Measurements from ENCODE around the gene FGD4. TPM values are rescaled to one million over a fixed set of nuclear protein-coding genes. Genes with fewer than 3 reads are reported as not detected.

FGD4 gene
- total RNA-seq, 1 donor from 2014 or later, result 51.1 TPM

- Histone ChIP-seq H3K9me3 (ENCODE audit: control insufficient read depth in 3 of 3, low read length in 3 of 3) (no peaks in the 10 kb centered on the region), H3K9ac (ENCODE audit: low read depth in 1 of 3, low read length in 3 of 3) (peak overlapping the region in 1 of 3 donors; percentile 11), H3K4me1 (ENCODE audit: control insufficient read depth in 3 of 3, insufficient read depth in 3 of 3, low read length in 3 of 3) (peaks cover 10 to 17% (median 12%) of the 10 kb centered on the region in 3 donors), H3K27ac (ENCODE audit: low read depth, low read length) (peak overlapping the region; percentile 55), H3K4me3 (ENCODE audit: low read length in 3 of 3) (no peak overlapping the region), H3K27me3 (ENCODE audit: control insufficient read depth in 3 of 3, insufficient read depth in 3 of 3, low read length in 3 of 3) (no peaks in the 10 kb centered on the region), H3K36me3 (ENCODE audit: control insufficient read depth in 3 of 3, insufficient read depth in 3 of 3, low read length in 3 of 3) (no peaks in the 10 kb centered on the region)
Measured at GRCh38 chr12:32483499-32483898, 84.1 kb downstream of the FGD4 start.

GRCh38 chr12:32483993-32484392 lies 84.6 kb downstream of the FGD4 start:
- no peak overlapping the region for H3K9ac ChIP-seq (ENCODE audit: low read depth in 1 of 3, low read length in 3 of 3)
- H3K4me1 ChIP-seq (ENCODE audit: control insufficient read depth in 3 of 3, insufficient read depth in 3 of 3, low read length in 3 of 3), result peaks cover 10 to 17% (median 12%) of the 10 kb centered on the region in 3 donors
- no peaks in the 10 kb centered on the region for H3K27me3 ChIP-seq (ENCODE audit: control insufficient read depth in 3 of 3, insufficient read depth in 3 of 3, low read length in 3 of 3)
- no peak overlapping the region for H3K4me3 ChIP-seq (ENCODE audit: low read length in 3 of 3)
- H3K27ac ChIP-seq (ENCODE audit: low read depth, low read length), result peak overlapping the region; percentile 55
- H3K36me3 ChIP-seq (ENCODE audit: control insufficient read depth in 3 of 3, insufficient read depth in 3 of 3, low read length in 3 of 3), result no peaks in the 10 kb centered on the region
- no peaks in the 10 kb centered on the region for H3K9me3 ChIP-seq (ENCODE audit: control insufficient read depth in 3 of 3, low read length in 3 of 3)

GRCh38 chr12:32486158-32486557 lies 86.8 kb downstream of the FGD4 start:
- Histone ChIP-seq H3K27me3 (ENCODE audit: control insufficient read depth in 3 of 3, insufficient read depth in 3 of 3, low read length in 3 of 3) (no peaks in the 10 kb centered on the region), H3K9me3 (ENCODE audit: control insufficient read depth in 3 of 3, low read length in 3 of 3) (no peaks in the 10 kb centered on the region), H3K9ac (ENCODE audit: low read depth in 1 of 3, low read length in 3 of 3) (no peak overlapping the region), H3K4me3 (ENCODE audit: low read length in 3 of 3) (no peak overlapping the region), H3K4me1 (ENCODE audit: control insufficient read depth in 3 of 3, insufficient read depth in 3 of 3, low read length in 3 of 3) (peaks cover 10 to 17% (median 12%) of the 10 kb centered on the region in 3 donors), H3K36me3 (ENCODE audit: control insufficient read depth in 3 of 3, insufficient read depth in 3 of 3, low read length in 3 of 3) (no peaks in the 10 kb centered on the region), H3K27ac (ENCODE audit: low read depth, low read length) (peak overlapping the region; percentile 52)

- no peak overlapping the region for H3K9ac ChIP-seq (ENCODE audit: low read depth in 1 of 3, low read length in 3 of 3)
- H3K36me3 ChIP-seq (ENCODE audit: control insufficient read depth in 3 of 3, insufficient read depth in 3 of 3, low read length in 3 of 3), result no peaks in the 10 kb centered on the region
- no peaks in the 10 kb centered on the region for H3K27me3 ChIP-seq (ENCODE audit: control insufficient read depth in 3 of 3, insufficient read depth in 3 of 3, low read length in 3 of 3)
- H3K9me3 ChIP-seq (ENCODE audit: control insufficient read depth in 3 of 3, low read length in 3 of 3), result no peaks in the 10 kb centered on the region
- peaks cover 5 to 12% (median 7%) of the 10 kb centered on the region in 3 donors for H3K4me1 ChIP-seq (ENCODE audit: control insufficient read depth in 3 of 3, insufficient read depth in 3 of 3, low read length in 3 of 3)
- peak overlapping the region; percentile 10 for H3K27ac ChIP-seq (ENCODE audit: low read depth, low read length)
- H3K4me3 ChIP-seq (ENCODE audit: low read length in 3 of 3), result no peak overlapping the region
Measured at GRCh38 chr12:32488132-32488531, 88.8 kb downstream of the FGD4 start.

- H3K4me1 ChIP-seq (ENCODE audit: control insufficient read depth in 3 of 3, insufficient read depth in 3 of 3, low read length in 3 of 3), result peaks cover 0 to 6% (median 2%) of the 10 kb centered on the region in 3 donors
- no peak overlapping the region for H3K9ac ChIP-seq (ENCODE audit: low read depth in 1 of 3, low read length in 3 of 3)
- H3K27me3 ChIP-seq (ENCODE audit: control insufficient read depth in 3 of 3, insufficient read depth in 3 of 3, low read length in 3 of 3), result no peaks in the 10 kb centered on the region
- H3K27ac ChIP-seq (ENCODE audit: low read depth, low read length), result no peak overlapping the region
- no peaks in the 10 kb centered on the region for H3K36me3 ChIP-seq (ENCODE audit: control insufficient read depth in 3 of 3, insufficient read depth in 3 of 3, low read length in 3 of 3)
- no peak overlapping the region for H3K4me3 ChIP-seq (ENCODE audit: low read length in 3 of 3)
- H3K9me3 ChIP-seq (ENCODE audit: control insufficient read depth in 3 of 3, low read length in 3 of 3), result no peaks in the 10 kb centered on the region
Measured at GRCh38 chr12:32489070-32489469, 89.7 kb downstream of the FGD4 start.

GRCh38 chr12:32490801-32491200 lies 91.4 kb downstream of the FGD4 start:
- Histone ChIP-seq H3K9ac (ENCODE audit: low read depth in 1 of 3, low read length in 3 of 3) (no peak overlapping the region), H3K4me1 (ENCODE audit: control insufficient read depth in 3 of 3, insufficient read depth in 3 of 3, low read length in 3 of 3) (peaks cover 0 to 10% (median 2%) of the 10 kb centered on the region in 3 donors), H3K27me3 (ENCODE audit: control insufficient read depth in 3 of 3, insufficient read depth in 3 of 3, low read length in 3 of 3) (no peaks in the 10 kb centered on the region), H3K4me3 (ENCODE audit: low read length in 3 of 3) (no peak overlapping the region), H3K27ac (ENCODE audit: low read depth, low read length) (no peak overlapping the region), H3K36me3 (ENCODE audit: control insufficient read depth in 3 of 3, insufficient read depth in 3 of 3, low read length in 3 of 3) (no peaks in the 10 kb centered on the region), H3K9me3 (ENCODE audit: control insufficient read depth in 3 of 3, low read length in 3 of 3) (no peaks in the 10 kb centered on the region)

GRCh38 chr12:32493282-32493681 lies 93.9 kb downstream of the FGD4 start:
- no peaks in the 10 kb centered on the region for H3K9me3 ChIP-seq (ENCODE audit: control insufficient read depth in 3 of 3, low read length in 3 of 3)
- no peak overlapping the region for H3K9ac ChIP-seq (ENCODE audit: low read depth in 1 of 3, low read length in 3 of 3)
- peaks cover 0 to 16% (median 4%) of the 10 kb centered on the region in 3 donors for H3K4me1 ChIP-seq (ENCODE audit: control insufficient read depth in 3 of 3, insufficient read depth in 3 of 3, low read length in 3 of 3)
- no peak overlapping the region for H3K27ac ChIP-seq (ENCODE audit: low read depth, low read length)
- no peak overlapping the region for H3K4me3 ChIP-seq (ENCODE audit: low read length in 3 of 3)
- H3K27me3 ChIP-seq (ENCODE audit: control insufficient read depth in 3 of 3, insufficient read depth in 3 of 3, low read length in 3 of 3), result no peaks in the 10 kb centered on the region
- H3K36me3 ChIP-seq (ENCODE audit: control insufficient read depth in 3 of 3, insufficient read depth in 3 of 3, low read length in 3 of 3), result no peaks in the 10 kb centered on the region

- Histone ChIP-seq H3K9ac (ENCODE audit: low read depth in 1 of 3, low read length in 3 of 3) (no peak overlapping the region), H3K27me3 (ENCODE audit: control insufficient read depth in 3 of 3, insufficient read depth in 3 of 3, low read length in 3 of 3) (no peaks in the 10 kb centered on the region), H3K36me3 (ENCODE audit: control insufficient read depth in 3 of 3, insufficient read depth in 3 of 3, low read length in 3 of 3) (no peaks in the 10 kb centered on the region), H3K4me1 (ENCODE audit: control insufficient read depth in 3 of 3, insufficient read depth in 3 of 3, low read length in 3 of 3) (peaks cover 5 to 19% (median 9%) of the 10 kb centered on the region in 3 donors), H3K27ac (ENCODE audit: low read depth, low read length) (no peak overlapping the region), H3K4me3 (ENCODE audit: low read length in 3 of 3) (no peak overlapping the region), H3K9me3 (ENCODE audit: control insufficient read depth in 3 of 3, low read length in 3 of 3) (no peaks in the 10 kb centered on the region)
Measured at GRCh38 chr12:32494656-32495055, 95.3 kb downstream of the FGD4 start.

GRCh38 chr12:32496946-32497345 lies 97.6 kb downstream of the FGD4 start:
- peaks cover 9 to 21% (median 12%) of the 10 kb centered on the region in 3 donors for H3K4me1 ChIP-seq (ENCODE audit: control insufficient read depth in 3 of 3, insufficient read depth in 3 of 3, low read length in 3 of 3)
- H3K9ac ChIP-seq (ENCODE audit: low read depth in 1 of 3, low read length in 3 of 3), result no peak overlapping the region
- no peaks in the 10 kb centered on the region for H3K36me3 ChIP-seq (ENCODE audit: control insufficient read depth in 3 of 3, insufficient read depth in 3 of 3, low read length in 3 of 3)
- H3K9me3 ChIP-seq (ENCODE audit: control insufficient read depth in 3 of 3, low read length in 3 of 3), result no peaks in the 10 kb centered on the region
- H3K27ac ChIP-seq (ENCODE audit: low read depth, low read length), result no peak overlapping the region
- no peak overlapping the region for H3K4me3 ChIP-seq (ENCODE audit: low read length in 3 of 3)
- H3K27me3 ChIP-seq (ENCODE audit: control insufficient read depth in 3 of 3, insufficient read depth in 3 of 3, low read length in 3 of 3), result no peaks in the 10 kb centered on the region

- H3K27ac ChIP-seq (ENCODE audit: low read depth, low read length), result peak overlapping the region; percentile 13
Measured at GRCh38 chr12:32497864-32498263, 98.5 kb downstream of the FGD4 start.

More at GRCh38 chr12:32497864-32498263, 98.5 kb downstream of the FGD4 start:
- H3K4me1 ChIP-seq (ENCODE audit: control insufficient read depth in 3 of 3, insufficient read depth in 3 of 3, low read length in 3 of 3), result peaks cover 9 to 26% (median 15%) of the 10 kb centered on the region in 3 donors
- H3K4me3 ChIP-seq (ENCODE audit: low read length in 3 of 3), result no peak overlapping the region
- no peaks in the 10 kb centered on the region for H3K9me3 ChIP-seq (ENCODE audit: control insufficient read depth in 3 of 3, low read length in 3 of 3)
- H3K36me3 ChIP-seq (ENCODE audit: control insufficient read depth in 3 of 3, insufficient read depth in 3 of 3, low read length in 3 of 3), result no peaks in the 10 kb centered on the region
- H3K9ac ChIP-seq (ENCODE audit: low read depth in 1 of 3, low read length in 3 of 3), result no peak overlapping the region
- H3K27me3 ChIP-seq (ENCODE audit: control insufficient read depth in 3 of 3, insufficient read depth in 3 of 3, low read length in 3 of 3), result no peaks in the 10 kb centered on the region

Data from skeletal muscle tissue (tissue), 4 donors.